ENCODE results near the gene TMED9.
"Not testable (repeated sequence)": the region's sequence is repeated elsewhere in the genome, so short reads cannot be mapped to it uniquely, and the experiment has no call there.

The TMED9 gene

GRCh38 chr5:177607115-177607451 lies 15.1 kb downstream of the TMED9 start:
- no peak for DNase-seq

DNA sequence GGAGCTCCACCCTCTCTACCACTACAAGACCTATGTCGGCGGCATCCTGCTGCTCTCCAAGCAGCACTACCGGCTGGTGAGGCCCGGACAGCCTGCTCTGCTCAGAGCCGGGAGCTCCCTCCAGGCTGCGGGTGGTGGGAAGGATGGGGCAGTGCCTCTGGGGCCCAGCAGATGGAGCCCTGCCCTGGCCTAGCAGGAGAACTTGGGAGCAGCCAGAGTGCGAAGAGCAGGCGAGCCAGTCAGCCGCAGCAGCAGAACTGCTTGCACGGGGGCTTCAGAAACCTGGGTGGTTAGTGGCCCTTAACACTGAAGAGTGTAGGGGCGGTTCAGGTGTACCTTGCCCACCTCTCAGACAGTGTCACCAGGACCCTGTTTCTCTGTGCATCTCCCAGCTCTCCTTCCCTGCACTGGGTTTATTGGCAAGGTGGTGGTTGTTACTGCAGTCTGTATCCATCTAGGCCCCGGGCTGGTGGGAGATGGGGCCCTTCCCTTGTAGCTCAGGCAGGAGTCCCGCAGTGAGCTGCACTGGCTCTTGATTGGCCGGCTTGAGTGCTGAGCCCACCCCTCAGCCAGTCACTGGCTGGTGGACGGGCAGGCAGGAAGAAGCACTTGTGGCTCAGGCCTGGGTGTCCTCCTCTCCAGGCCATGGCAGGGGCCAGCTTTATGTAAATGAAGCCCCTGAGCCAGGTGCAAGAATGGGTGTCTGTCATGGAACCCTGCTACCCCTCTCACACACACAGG lies 15.6 kb downstream of the TMED9 start:
- DNase-seq, result peak; percentile 88

- DNase-seq, result no peak
Measured at GRCh38 chr5:177608243-177609075, 16.5 kb downstream of the TMED9 start.

DNA sequence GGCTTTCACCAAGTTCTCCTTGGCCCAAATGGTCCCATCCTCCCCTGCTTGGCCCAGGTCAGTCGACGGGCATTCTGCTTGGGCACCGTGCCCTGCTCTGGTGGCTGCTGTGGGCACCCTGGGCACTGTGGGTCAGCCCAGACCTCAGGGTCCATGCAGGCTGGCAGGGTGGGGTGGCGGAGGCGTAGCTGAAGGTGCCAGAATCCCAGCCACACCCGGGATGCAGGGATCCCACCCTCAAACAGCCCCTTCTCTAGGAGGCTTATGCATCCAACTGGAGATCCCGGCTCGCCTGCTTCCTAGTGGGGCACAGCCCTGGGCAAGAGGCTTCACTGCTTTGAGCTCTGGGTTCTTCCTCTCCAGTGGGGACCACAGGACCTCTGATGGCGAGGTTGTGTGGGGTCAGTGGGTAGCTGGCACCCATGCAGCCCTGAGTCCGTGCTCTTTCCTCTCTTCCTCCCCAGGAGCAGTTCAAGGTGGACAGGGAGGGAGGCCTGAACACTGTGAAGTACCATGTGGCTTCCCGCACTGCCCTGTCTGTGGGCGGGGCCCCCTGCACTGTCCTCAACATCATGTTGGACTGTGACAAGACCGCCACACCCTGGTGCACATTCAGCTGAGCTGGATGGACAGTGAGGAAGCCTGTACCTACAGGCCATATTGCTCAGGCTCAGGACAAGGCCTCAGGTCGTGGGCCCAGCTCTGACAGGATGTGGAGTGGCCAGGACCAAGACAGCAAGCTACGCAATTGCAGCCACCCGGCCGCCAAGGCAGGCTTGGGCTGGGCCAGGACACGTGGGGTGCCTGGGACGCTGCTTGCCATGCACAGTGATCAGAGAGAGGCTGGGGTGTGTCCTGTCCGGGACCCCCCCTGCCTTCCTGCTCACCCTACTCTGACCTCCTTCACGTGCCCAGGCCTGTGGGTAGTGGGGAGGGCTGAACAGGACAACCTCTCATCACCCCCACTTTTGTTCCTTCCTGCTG lies 17.4 kb downstream of the TMED9 start:
- no peak for DNase-seq

DNA sequence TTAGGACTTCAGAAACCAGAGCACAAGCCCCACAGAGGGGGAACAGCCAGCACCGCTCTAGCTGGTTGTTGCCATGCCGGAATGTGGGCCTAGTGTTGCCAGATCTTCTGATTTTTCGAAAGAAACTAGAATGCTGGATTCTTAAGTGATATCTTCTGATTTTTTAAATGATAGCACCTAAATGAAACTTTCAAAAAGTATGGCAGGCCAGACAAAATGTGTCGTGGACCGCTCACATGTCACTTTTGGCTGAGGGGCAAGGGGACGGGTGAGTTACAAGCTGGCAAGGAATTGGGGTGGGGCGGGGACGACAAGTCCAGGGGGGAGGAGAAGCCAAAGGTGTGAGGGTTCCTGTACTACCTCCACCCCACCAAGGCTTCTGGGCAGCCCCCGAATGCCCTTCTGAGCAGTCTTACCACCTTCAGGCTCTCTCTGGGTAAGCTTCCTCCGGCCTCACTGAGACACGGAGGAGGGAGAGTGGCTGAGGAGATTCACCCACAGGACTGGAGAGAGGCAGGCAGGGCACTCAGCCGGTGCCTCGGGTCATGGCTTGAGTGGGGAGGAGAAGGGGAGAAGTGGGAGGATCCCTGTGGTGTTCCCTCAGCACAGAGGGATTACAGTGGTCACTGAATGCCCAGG lies 18.2 kb downstream of the TMED9 start:
- no peak for DNase-seq

DNA sequence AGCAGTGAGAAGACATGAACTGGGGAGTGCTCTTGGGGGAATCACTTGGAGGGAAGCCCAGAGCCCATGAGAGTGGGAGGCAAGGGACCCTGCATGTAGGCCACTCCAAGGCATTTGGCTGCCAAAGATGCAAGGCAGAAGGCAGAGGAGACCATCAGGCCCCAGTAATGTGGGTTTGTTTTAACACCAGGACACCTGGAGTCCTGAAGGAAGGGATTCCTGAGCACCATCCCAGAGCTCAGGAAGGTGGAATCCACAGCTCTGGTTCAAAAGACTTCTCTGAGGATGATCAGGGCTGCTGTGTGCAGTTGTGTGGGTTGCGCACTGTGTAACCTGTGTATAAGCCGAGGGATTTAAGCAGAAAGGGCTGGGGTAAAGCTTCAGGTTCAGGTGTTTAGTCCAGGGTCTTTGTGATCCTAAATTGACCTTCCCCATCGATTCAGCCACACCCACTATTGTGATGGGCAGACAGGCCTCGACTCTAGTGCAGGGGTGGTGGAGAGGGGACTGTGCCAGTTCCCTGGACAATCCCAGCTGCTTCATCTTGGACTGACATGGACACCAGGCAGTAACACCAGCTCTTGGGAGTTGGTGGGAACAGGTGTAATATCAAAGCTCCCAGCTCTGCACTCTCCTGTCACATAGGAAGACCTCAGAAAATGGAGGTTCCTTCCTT lies 18.9 kb downstream of the TMED9 start:
- no peak for DNase-seq

DNA sequence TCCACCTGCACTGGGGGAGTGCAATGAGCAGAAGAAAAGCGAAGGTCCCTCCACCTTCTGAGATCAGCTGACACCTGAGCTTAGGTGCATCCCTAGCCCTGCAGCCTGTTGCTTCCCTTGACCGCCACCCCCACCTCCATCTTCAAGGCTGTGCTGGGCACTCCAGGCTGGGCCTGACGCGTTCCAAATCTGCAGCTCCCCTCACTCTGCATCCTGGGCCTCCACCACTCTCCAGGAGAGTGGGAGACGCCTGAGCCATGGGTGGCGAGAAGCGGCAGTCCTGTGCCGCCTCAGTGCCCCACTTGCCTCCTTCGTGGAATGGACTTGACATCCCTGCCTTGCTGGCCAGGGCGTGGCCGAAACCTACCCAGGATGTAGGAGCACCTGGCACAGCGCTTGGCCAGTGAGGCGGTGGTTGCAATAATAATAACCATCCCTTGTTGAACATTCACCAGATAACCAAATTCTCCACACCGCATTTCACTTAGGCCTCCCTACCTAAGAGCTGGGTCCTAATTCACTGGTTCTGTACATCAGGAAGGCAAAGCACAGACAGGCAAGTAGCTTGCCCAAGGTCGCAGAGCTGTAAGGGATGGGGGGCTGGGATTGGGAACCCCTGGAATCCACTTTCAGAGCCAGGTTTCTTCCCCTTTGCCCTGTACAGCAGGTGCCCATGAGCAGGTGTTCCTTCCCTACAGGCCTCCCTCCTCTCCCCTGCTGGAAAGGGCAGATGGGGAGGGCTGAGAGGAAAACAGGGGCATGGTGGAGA lies 19.6 kb downstream of the TMED9 start:
- DNase-seq, result no peak

DNA sequence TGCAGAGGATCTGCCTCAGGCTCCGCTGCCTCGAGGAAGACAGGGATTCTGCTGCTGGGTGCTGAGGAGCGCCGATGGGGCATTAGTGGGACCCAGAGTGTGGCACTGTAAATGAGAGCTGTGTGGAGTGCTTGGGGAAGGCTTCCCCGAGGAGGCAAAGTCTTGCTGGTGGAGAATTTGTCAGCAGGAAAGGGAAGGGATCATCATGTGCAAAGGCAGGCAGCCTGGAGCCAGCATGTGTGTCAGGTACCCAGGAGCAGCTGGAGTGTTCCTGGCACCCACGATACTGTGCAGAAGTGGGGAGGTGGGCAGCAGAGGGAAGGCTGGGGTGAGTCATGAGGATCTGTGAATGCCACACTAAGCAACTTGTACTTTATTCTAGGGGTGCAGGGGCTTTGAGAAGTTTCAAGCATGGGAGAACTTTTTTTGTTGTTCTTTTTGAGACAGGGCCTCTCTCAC lies 20.2 kb downstream of the TMED9 start:
- DNase-seq, result no peak

DNA sequence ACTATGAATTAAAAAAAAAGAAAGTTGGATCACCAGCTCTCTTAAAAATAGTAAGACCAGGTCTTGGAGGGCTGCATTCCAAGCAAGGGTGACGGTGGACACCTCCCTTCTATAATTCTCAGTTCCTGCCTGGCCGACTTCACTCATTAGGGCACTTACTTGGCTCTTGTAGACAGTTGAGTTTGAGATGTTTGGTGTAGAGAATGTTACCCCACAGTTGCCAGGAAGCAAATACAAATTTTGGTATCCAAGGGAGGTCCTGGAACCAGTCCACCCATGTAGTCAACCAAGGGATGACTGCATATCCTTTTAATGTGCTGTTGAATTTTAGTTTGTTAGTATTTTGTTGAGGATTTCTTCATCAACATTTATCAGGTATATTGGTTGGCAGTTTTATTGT lies 28.6 kb downstream of the TMED9 start:
- no peak for DNase-seq

- DNase-seq, result not testable (repeated sequence)
Measured at GRCh38 chr5:177624172-177624571, 32.2 kb downstream of the TMED9 start.

GRCh38 chr5:177630186-177630585 lies 38.2 kb downstream of the TMED9 start:
- DNase-seq, result not testable (repeated sequence)

DNA sequence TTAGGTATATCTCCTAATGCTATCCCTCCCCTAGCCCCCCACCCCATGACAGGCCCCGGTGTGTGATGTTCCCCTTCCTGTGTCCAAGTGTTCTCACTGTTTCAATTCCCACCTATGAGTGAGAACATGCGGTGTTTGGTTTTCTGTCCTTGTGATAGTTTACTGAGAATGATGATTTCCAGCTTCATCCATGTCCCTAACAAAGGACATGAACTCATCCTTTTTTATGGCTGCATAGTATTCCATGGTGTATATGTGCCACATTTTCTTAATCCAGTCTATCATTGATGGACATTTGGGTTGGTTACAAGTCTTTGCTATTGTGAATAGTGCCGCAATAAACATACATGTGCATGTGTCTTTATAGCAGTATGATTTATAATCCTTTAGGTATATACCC lies 42.9 kb downstream of the TMED9 start:
- not testable (repeated sequence) for DNase-seq

DNA sequence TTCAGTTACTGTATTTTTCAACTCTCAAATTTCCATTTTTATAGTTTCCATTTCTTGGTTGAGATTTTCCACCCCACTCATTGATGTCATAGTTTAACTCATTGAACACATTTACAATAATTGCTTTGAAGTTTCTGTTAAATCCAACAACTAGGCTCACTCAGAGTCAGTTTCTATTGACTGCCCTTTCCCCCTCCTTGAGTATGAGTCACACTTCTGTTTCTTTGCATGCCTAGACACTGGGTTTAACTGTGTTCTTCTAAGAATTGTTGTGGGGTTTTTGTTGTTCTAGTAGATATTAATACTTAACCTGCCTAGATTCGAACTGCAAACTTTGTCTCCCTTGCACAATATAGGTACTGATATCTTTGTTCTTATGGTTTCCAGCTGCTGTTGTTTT lies 53.5 kb downstream of the TMED9 start:
- not testable (repeated sequence) for DNase-seq

Measured in hematopoietic multipotent progenitor cell treated with erythropoietin and hydrocortisone succinate and interleukin-3 and kit ligand, for 6 days (in vitro differentiated cells).